ENCODE results near the gene ATL1. TPM values are rescaled to one million over a fixed set of nuclear protein-coding genes. Genes with fewer than 3 reads are reported as not detected.

ATL1 gene
- polyA plus RNA-seq, 2 donors, result 1.7 to 3.0 TPM

GRCh38 chr14:50607181-50607580, 47.2 kb downstream of the ATL1 start:
- Histone ChIP-seq H3K4me3 (ENCODE audit: low read depth in 1 of 2, low read length in 2 of 2) (no peak overlapping the region), H3K9me3 (ENCODE audit: control insufficient read depth in 2 of 2, insufficient read depth in 1 of 2, low read depth in 1 of 2, low read length in 1 of 2) (no peaks in the 10 kb centered on the region), H3K27ac (ENCODE audit: low read depth in 2 of 2, low read length in 1 of 2) (no peak overlapping the region), H3K27me3 (ENCODE audit: control insufficient read depth in 1 of 2, insufficient read depth in 2 of 2, low read length in 2 of 2) (no peaks in the 10 kb centered on the region), H3K36me3 (ENCODE audit: control insufficient read depth in 2 of 2, insufficient read depth in 2 of 2, low read length in 1 of 2) (no peaks in the 10 kb centered on the region), H3K4me1 (ENCODE audit: control insufficient read depth in 2 of 2, insufficient read depth in 2 of 2, low read length in 1 of 2) (no peaks in the 10 kb centered on the region)
- WGBS, 2 donors, result 73 to 83% methylated on average over 3 of the region's 3 CpGs

- Histone ChIP-seq H3K4me1 (ENCODE audit: control insufficient read depth in 2 of 2, insufficient read depth in 2 of 2, low read length in 1 of 2) (no peaks in the 10 kb centered on the region), H3K27me3 (ENCODE audit: control insufficient read depth in 1 of 2, insufficient read depth in 2 of 2, low read length in 2 of 2) (no peaks in the 10 kb centered on the region), H3K9me3 (ENCODE audit: control insufficient read depth in 2 of 2, insufficient read depth in 1 of 2, low read depth in 1 of 2, low read length in 1 of 2) (no peaks in the 10 kb centered on the region), H3K36me3 (ENCODE audit: control insufficient read depth in 2 of 2, insufficient read depth in 2 of 2, low read length in 1 of 2) (no peaks in the 10 kb centered on the region), H3K27ac (ENCODE audit: low read depth in 2 of 2, low read length in 1 of 2) (no peak overlapping the region), H3K4me3 (ENCODE audit: low read depth in 1 of 2, low read length in 2 of 2) (no peak overlapping the region)
- 88 to 93% methylated on average over 1 of the region's 1 CpG for WGBS, 2 donors
These were observed 47.8 kb downstream of the ATL1 start for GRCh38 chr14:50607761-50608160.

- whole genome bisulfite sequencing, 2 donors, result 75 to 77% methylated on average over 1 of the region's 1 CpG
- Histone ChIP-seq H3K9me3 (ENCODE audit: control insufficient read depth in 2 of 2, insufficient read depth in 1 of 2, low read depth in 1 of 2, low read length in 1 of 2) (no peaks in the 10 kb centered on the region), H3K27ac (ENCODE audit: low read depth in 2 of 2, low read length in 1 of 2) (no peak overlapping the region), H3K4me3 (ENCODE audit: low read depth in 1 of 2, low read length in 2 of 2) (no peak overlapping the region), H3K27me3 (ENCODE audit: control insufficient read depth in 1 of 2, insufficient read depth in 2 of 2, low read length in 2 of 2) (no peaks in the 10 kb centered on the region), H3K36me3 (ENCODE audit: control insufficient read depth in 2 of 2, insufficient read depth in 2 of 2, low read length in 1 of 2) (no peaks in the 10 kb centered on the region), H3K4me1 (ENCODE audit: control insufficient read depth in 2 of 2, insufficient read depth in 2 of 2, low read length in 1 of 2) (no peaks in the 10 kb centered on the region)
These were observed 48.4 kb downstream of the ATL1 start for GRCh38 chr14:50608302-50608851.

GRCh38 chr14:50610465-50610864, 50.5 kb downstream of the ATL1 start:
- WGBS, 2 donors, result 89 to 91% methylated on average over 1 of the region's 1 CpG
- no peak overlapping the region for H3K4me3 ChIP-seq (ENCODE audit: low read depth in 1 of 2, low read length in 2 of 2)
- no peaks in the 10 kb centered on the region for H3K9me3 ChIP-seq (ENCODE audit: control insufficient read depth in 2 of 2, insufficient read depth in 1 of 2, low read depth in 1 of 2, low read length in 1 of 2)

GRCh38 chr14:50612806-50613205, 52.9 kb downstream of the ATL1 start:
- Histone ChIP-seq H3K9me3 (ENCODE audit: control insufficient read depth in 2 of 2, insufficient read depth in 1 of 2, low read depth in 1 of 2, low read length in 1 of 2) (no peaks in the 10 kb centered on the region), H3K27ac (ENCODE audit: low read depth in 2 of 2, low read length in 1 of 2) (no peak overlapping the region), H3K4me1 (ENCODE audit: control insufficient read depth in 2 of 2, insufficient read depth in 2 of 2, low read length in 1 of 2) (no peaks in the 10 kb centered on the region), H3K4me3 (ENCODE audit: low read depth in 1 of 2, low read length in 2 of 2) (no peak overlapping the region), H3K27me3 (ENCODE audit: control insufficient read depth in 1 of 2, insufficient read depth in 2 of 2, low read length in 2 of 2) (no peaks in the 10 kb centered on the region), H3K36me3 (ENCODE audit: control insufficient read depth in 2 of 2, insufficient read depth in 2 of 2, low read length in 1 of 2) (no peaks in the 10 kb centered on the region)
- WGBS, 2 donors, result 93 to 95% methylated on average over 3 of the region's 3 CpGs

More at GRCh38 chr14:50610465-50610864, 50.5 kb downstream of the ATL1 start:
- Histone ChIP-seq H3K36me3 (ENCODE audit: control insufficient read depth in 2 of 2, insufficient read depth in 2 of 2, low read length in 1 of 2) (no peaks in the 10 kb centered on the region), H3K4me1 (ENCODE audit: control insufficient read depth in 2 of 2, insufficient read depth in 2 of 2, low read length in 1 of 2) (no peaks in the 10 kb centered on the region), H3K27me3 (ENCODE audit: control insufficient read depth in 1 of 2, insufficient read depth in 2 of 2, low read length in 2 of 2) (no peaks in the 10 kb centered on the region), H3K27ac (ENCODE audit: low read depth in 2 of 2, low read length in 1 of 2) (no peak overlapping the region)

- no peaks in the 10 kb centered on the region for H3K4me1 ChIP-seq (ENCODE audit: control insufficient read depth in 2 of 2, insufficient read depth in 2 of 2, low read length in 1 of 2)
- no peak overlapping the region for H3K27ac ChIP-seq (ENCODE audit: low read depth in 2 of 2, low read length in 1 of 2)
- H3K9me3 ChIP-seq (ENCODE audit: control insufficient read depth in 2 of 2, insufficient read depth in 1 of 2, low read depth in 1 of 2, low read length in 1 of 2), result no peaks in the 10 kb centered on the region
- no peak overlapping the region for H3K4me3 ChIP-seq (ENCODE audit: low read depth in 1 of 2, low read length in 2 of 2)
- WGBS, 2 donors, result 49 to 59% methylated on average over 4 of the region's 4 CpGs
- H3K27me3 ChIP-seq (ENCODE audit: control insufficient read depth in 1 of 2, insufficient read depth in 2 of 2, low read length in 2 of 2), result no peaks in the 10 kb centered on the region
- H3K36me3 ChIP-seq (ENCODE audit: control insufficient read depth in 2 of 2, insufficient read depth in 2 of 2, low read length in 1 of 2), result no peaks in the 10 kb centered on the region
These were observed 55.1 kb downstream of the ATL1 start for GRCh38 chr14:50615056-50615455.

- 97 to 100% methylated on average over 2 of the region's 2 CpGs for WGBS, 2 donors
- Histone ChIP-seq H3K4me1 (ENCODE audit: control insufficient read depth in 2 of 2, insufficient read depth in 2 of 2, low read length in 1 of 2) (no peaks in the 10 kb centered on the region), H3K9me3 (ENCODE audit: control insufficient read depth in 2 of 2, insufficient read depth in 1 of 2, low read depth in 1 of 2, low read length in 1 of 2) (no peaks in the 10 kb centered on the region), H3K4me3 (ENCODE audit: low read depth in 1 of 2, low read length in 2 of 2) (no peak overlapping the region), H3K27me3 (ENCODE audit: control insufficient read depth in 1 of 2, insufficient read depth in 2 of 2, low read length in 2 of 2) (no peaks in the 10 kb centered on the region), H3K27ac (ENCODE audit: low read depth in 2 of 2, low read length in 1 of 2) (no peak overlapping the region), H3K36me3 (ENCODE audit: control insufficient read depth in 2 of 2, insufficient read depth in 2 of 2, low read length in 1 of 2) (no peaks in the 10 kb centered on the region)
These were observed 55.6 kb downstream of the ATL1 start for GRCh38 chr14:50615552-50615951.

- Histone ChIP-seq H3K4me3 (ENCODE audit: low read depth in 1 of 2, low read length in 2 of 2) (no peak overlapping the region), H3K27ac (ENCODE audit: low read depth in 2 of 2, low read length in 1 of 2) (no peak overlapping the region), H3K27me3 (ENCODE audit: control insufficient read depth in 1 of 2, insufficient read depth in 2 of 2, low read length in 2 of 2) (no peaks in the 10 kb centered on the region), H3K9me3 (ENCODE audit: control insufficient read depth in 2 of 2, insufficient read depth in 1 of 2, low read depth in 1 of 2, low read length in 1 of 2) (no peaks in the 10 kb centered on the region), H3K4me1 (ENCODE audit: control insufficient read depth in 2 of 2, insufficient read depth in 2 of 2, low read length in 1 of 2) (no peaks in the 10 kb centered on the region), H3K36me3 (ENCODE audit: control insufficient read depth in 2 of 2, insufficient read depth in 2 of 2, low read length in 1 of 2) (no peaks in the 10 kb centered on the region)
- 93 to 95% methylated on average over 2 of the region's 2 CpGs for WGBS, 2 donors
These were observed 56.3 kb downstream of the ATL1 start for GRCh38 chr14:50616275-50616674.

GRCh38 chr14:50619569-50620141, 59.7 kb downstream of the ATL1 start:
- Histone ChIP-seq H3K9me3 (ENCODE audit: control insufficient read depth in 2 of 2, insufficient read depth in 1 of 2, low read depth in 1 of 2, low read length in 1 of 2) (no peaks in the 10 kb centered on the region), H3K27ac (ENCODE audit: low read depth in 2 of 2, low read length in 1 of 2) (no peak overlapping the region), H3K36me3 (ENCODE audit: control insufficient read depth in 2 of 2, insufficient read depth in 2 of 2, low read length in 1 of 2) (no peaks in the 10 kb centered on the region), H3K27me3 (ENCODE audit: control insufficient read depth in 1 of 2, insufficient read depth in 2 of 2, low read length in 2 of 2) (no peaks in the 10 kb centered on the region), H3K4me1 (ENCODE audit: control insufficient read depth in 2 of 2, insufficient read depth in 2 of 2, low read length in 1 of 2) (no peaks in the 10 kb centered on the region), H3K4me3 (ENCODE audit: low read depth in 1 of 2, low read length in 2 of 2) (no peak overlapping the region)
- WGBS, 2 donors, result 83 to 84% methylated on average over 5 of the region's 5 CpGs

- Histone ChIP-seq H3K27me3 (ENCODE audit: control insufficient read depth in 1 of 2, insufficient read depth in 2 of 2, low read length in 2 of 2) (no peaks in the 10 kb centered on the region), H3K27ac (ENCODE audit: low read depth in 2 of 2, low read length in 1 of 2) (no peak overlapping the region), H3K36me3 (ENCODE audit: control insufficient read depth in 2 of 2, insufficient read depth in 2 of 2, low read length in 1 of 2) (no peaks in the 10 kb centered on the region), H3K4me1 (ENCODE audit: control insufficient read depth in 2 of 2, insufficient read depth in 2 of 2, low read length in 1 of 2) (no peaks in the 10 kb centered on the region), H3K4me3 (ENCODE audit: low read depth in 1 of 2, low read length in 2 of 2) (no peak overlapping the region), H3K9me3 (ENCODE audit: control insufficient read depth in 2 of 2, insufficient read depth in 1 of 2, low read depth in 1 of 2, low read length in 1 of 2) (no peaks in the 10 kb centered on the region)
- WGBS, 2 donors, result 74 to 78% methylated on average over 4 of the region's 4 CpGs
These were observed 60.4 kb downstream of the ATL1 start for GRCh38 chr14:50620341-50620740.

All from esophagus (tissue), 2 donors.